Measurements from ENCODE around the gene ALK.

GRCh38 chr2:29497375-29497774 is 424.0 kb downstream of the ALK start:
- TF ChIP-seq POLR2A (IDR thresholded peaks at IDR 0.05; ENCODE audit: low read length) = no peak
- TF ChIP-seq GATA1 (IDR thresholded peaks at IDR 0.05; ENCODE audit: low read depth, low read length) = no peak
